HG02840 (cell line): ENCODE measurements around the gene ACOX2.
"Not testable (repeated sequence)": the region's sequence is repeated elsewhere in the genome, so short reads cannot be mapped to it uniquely, and the experiment has no call there.

ENCODE experiments used
- ATAC-seq: cut with Tn5 transposase; IDR thresholded peaks from one replicate; pipeline ENCODE4 v1.9.1; 2021; ENCODE audit warnings: mild to moderate bottlenecking, moderate library complexity, moderate number of reproducible peaks; ENCODE audit not compliant: unreplicated experiment, low FRiP score

ACOX2 gene

DNA sequence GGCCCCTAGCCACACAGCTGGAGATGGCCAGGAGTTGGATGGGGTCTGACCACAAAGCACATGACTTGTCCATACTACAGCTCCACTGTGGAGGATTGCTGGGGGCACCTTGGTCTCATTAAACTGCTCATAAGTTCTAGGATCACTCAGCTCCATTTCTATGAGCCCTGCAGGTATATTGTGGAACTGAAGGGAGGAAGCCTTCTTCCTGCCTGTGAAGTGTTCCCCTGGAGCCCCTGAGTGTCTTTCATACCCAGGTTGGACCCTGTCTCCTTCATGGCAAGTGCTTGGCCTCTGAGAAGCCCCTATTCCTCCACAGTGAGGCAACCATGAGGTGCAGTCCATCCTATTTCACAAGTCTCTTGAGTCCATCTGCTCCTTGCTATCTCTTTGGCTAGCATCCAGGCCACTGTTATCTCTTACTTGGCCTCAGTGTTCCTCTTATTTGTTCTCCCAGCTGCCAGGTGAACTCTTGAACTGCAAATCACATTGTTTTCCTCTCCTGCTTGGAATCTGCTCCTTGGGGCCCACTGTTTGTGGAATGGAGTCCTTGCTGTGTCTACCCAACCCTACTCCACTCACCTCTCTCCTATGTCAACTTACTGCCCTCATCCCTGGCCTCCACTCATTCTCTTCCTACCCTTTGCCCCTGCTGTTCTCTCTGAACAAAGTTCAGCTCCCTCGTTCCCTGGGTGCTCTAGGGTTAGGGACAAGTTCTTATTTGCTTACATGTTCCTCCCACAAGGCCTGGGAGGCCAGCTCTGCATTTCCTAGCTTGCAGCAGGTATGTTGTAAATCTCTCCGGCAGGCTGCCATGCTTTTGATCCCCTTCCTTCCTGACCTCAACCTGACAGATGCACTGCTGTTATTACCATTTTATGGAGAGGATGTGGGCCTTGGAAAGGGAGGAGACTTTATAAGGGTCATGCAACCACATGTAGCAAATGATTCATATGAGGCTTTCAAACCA lies 1.2 kb downstream of the ACOX2 start:
- no peak for ATAC-seq

DNA sequence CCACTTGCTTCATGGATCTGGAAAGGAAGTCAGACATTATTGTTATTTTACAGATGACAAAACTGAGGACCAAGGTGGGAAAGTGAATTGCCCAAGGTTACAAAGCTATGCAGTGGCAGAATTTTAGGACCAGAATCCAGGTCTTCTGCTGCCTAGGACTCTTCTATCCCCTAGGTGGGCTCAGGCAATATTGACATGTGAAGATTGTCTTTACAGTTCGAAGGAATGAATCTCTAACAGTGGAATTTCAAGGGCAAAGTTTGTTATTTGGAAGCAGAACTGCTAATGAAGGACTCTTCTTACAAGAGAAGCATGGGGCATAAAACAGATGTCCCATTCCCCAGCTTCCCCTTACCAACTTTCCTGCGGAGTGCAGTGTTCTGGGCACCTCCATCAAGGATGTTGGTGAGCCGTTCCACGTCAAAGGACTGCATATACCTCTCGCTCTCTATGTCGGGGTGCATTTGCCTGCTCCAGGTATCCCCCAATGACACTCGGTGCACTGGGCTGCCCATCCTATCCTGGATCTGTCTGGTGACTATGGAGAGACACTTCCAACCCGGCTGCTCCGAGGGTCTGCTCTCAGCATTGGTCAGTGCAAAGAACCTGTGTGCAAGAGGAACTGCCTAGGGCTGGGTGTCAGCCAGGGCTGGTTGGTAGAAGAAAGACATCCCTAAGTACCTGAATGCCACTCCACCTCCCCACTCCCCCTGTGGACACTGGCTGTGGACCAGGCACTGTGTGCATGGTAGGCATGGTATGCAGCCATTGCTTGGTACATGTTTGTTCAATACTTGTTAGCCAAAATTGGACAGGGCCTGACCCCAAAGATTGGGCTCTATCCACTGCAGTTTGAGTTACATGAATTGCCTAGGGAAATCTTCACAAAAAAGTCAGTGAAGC lies 2.1 kb downstream of the ACOX2 start:
- no peak for ATAC-seq

DNA sequence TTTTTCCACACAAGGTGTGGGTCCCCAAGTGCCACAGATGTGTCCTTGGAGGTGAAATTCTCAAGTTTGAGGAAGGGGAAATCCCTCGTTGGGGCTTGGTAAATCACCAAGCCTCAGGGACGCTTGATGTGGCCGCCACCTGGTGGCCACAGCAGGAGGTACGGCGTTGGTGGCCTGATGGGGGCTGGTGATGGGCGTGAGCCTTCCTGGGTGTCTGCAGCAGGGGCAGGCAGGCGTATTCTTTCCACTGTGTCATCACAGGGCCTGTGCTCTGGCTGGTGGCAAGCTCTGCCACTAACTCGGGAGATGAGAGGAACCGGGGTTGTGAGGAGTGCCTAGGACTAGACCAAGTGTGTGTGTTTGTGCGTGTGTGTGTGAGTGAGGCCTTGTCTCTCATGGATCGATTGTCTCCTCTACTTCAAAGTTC lies 4.2 kb downstream of the ACOX2 start:
- peak; percentile 81 for ATAC-seq

DNA sequence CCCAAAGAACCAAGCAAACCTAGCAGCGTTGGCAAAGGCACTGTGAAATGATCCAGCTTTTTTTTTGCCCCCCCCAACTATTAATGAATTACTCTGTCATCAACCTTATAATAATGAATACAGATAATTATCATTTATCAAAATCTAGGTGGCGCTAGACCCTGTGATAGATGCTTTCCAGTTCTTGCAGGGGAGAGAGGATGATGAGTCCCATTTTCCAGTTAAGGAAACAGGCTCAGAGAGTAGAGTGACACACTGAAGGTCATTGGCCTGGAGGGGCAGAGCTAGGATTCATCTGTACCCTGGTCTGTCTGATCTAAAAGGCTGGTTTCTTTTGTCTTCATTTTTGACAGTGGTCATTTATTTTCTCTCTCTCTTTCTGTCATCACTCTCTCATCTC lies 5.0 kb downstream of the ACOX2 start:
- ATAC-seq, result no peak

DNA sequence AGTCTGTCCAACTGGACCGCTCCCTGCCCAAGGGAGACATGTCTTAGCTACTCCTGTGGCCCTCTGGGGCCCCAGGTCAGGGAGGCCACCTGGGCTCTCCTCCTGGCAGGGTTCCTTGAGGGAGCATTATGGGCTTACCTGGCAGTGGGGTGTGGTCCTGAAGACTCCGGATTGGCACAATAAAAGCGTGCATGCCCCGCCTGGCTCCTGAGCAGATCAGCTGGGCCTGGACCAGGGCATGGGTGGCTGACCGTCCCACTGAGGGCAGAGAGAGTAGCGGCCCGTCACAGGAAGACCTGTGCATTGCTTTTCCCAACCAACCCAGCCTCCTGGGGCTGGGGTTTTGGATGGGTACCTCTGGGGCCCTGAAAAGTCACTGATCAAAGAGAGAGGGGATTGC lies 5.4 kb downstream of the ACOX2 start:
- no peak for ATAC-seq

DNA sequence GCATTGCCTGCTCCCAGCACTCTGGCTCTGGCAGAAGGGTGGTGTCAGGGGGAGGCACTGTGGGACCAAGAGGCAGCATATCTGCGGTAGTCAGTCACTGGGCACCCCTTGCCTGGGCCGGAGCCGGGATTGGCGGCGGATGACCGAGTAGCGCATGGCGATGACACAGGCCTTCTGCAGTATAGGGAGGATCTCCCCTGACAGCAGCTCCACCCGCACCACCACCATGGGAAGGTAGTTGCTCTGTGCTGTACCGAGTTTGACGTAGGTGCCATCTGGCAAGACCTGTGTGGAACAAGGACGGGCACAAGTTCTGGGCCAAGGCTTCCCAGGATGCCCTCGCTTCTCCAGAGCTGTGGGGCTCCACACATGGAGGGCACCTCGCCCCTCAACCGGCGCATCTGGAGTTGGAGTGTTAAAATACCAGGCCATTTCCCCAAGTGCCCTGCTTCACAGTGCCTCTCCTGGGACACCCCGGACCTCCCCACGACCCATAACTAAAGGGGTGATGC lies 6.6 kb downstream of the ACOX2 start:
- ATAC-seq, result no peak

DNA sequence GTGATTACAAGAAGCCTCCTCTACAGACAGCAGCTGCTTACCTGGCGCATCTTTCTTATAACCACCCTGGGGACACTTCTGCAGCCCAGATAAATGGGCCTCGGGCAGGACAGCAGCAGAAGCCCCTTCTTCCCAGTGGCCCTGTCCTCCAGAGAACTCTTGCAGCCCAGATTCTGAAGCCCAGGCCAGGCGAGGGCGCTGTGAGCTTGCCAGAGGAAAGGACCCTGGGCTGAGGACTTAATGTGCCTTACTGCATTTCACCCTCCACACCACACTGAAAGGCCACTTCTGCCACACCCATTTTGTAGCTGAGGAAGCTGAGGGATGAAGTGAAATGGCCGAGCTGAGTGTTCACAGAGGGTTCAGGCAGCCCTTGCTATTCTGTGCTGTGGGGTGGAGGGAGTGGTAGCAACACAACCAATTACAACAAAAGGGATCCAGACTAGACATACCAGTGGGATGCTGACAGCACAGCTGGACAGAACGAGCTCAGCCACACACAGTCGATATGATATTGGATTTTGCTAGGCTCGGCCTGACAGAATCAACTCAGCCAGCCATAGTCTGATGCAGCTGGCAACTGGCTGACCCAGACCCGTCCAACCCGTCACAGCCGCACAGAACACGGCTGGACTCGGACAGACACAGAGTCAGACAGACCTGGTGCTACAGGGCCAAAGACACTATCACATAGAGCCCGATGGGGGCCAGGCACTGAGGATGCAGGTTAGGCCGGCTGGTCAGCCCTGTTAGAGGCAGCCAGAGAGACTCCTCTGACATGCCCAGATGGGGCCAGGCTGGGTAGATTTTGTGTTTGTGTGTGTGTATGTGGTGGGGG lies 7.3 kb downstream of the ACOX2 start:
- no peak for ATAC-seq

DNA sequence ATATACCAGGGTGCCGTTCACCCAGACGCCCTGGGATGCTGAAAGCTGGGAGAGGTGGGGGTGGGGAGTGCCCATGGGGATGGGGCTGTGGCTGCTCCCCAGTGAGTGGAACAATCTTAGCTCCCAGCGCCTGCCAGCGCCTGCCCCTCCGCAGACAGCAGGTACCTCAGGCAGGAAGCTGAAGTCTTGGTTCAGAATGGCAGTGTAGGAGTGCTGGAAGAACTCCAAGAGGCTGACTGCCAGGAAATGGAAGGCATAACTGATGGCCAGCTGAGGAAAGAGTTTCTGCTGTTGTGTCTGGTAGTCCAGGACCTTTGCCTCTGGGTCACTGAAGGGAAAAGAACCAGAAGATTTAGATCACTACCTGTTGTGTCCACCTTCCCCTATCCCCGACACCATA lies 8.4 kb downstream of the ACOX2 start:
- no peak for ATAC-seq

DNA sequence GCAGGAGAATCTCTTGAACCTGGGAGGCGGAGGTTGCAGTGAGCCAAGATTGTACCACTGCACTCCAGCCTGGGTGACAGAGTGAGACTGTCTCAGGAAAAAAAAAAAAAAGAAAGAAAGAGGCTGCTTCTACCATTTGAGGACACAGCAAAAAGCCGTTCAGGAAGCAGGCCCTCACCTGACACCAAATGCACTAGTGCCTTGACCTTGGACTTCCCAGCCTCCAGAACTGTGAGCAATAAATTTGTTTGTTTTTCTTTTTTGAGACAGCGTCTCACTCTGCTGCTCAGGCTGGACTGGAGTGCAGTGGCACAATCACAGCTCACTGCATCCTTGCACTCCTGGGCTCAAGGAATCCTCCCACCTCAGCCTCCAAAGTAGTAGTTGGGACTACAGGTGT lies 9.6 kb downstream of the ACOX2 start:
- ATAC-seq, result not testable (repeated sequence)

DNA sequence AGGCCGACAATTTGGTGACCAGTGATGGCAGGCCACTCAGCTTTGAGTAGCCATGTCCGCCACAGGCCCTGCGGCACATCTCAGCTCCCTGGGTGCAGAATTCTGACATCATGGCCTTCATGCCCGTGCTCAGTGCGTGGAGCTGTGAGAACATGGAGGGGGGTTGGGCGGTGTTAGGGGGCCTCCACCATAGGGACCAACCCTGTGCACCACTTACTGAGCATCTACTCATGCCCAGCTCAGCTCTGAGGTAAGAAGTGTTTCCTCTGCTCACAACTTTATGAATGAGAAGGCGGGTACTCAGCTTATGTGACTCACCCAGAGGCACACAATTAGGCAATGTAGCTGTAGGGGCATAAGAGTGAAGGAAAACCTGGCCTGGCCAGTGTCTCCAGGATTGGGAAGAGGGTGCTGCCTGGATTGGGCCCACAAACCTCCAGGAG lies 10.5 kb downstream of the ACOX2 start:
- no peak for ATAC-seq

DNA sequence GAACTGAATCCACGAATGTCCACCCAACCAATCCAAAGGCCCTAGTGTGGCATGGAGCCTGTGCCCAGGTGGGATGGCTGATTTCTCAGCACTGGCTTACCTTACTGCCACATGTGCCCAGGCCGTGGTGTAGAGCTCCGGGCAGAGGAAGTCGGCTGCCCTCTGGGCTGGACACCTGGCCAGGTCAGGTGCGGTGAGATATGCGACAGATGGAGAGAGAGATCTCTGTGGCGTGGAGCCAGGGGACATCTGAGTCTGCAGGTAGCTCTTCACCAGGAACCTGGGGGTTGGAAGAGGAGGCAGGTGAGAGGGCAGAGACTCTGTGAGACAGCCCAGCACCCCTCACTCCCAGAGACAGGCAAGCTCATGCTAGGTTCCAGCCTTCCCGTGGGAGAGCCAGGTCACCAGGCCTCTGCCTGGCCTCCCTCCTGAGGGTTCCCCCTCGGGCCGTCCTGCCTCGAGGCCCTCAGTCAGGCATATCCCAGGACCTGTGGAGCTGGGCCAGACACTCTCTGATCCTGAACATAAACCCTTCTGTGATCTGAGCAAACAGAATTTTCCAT lies 12.6 kb downstream of the ACOX2 start:
- ATAC-seq, result no peak

DNA sequence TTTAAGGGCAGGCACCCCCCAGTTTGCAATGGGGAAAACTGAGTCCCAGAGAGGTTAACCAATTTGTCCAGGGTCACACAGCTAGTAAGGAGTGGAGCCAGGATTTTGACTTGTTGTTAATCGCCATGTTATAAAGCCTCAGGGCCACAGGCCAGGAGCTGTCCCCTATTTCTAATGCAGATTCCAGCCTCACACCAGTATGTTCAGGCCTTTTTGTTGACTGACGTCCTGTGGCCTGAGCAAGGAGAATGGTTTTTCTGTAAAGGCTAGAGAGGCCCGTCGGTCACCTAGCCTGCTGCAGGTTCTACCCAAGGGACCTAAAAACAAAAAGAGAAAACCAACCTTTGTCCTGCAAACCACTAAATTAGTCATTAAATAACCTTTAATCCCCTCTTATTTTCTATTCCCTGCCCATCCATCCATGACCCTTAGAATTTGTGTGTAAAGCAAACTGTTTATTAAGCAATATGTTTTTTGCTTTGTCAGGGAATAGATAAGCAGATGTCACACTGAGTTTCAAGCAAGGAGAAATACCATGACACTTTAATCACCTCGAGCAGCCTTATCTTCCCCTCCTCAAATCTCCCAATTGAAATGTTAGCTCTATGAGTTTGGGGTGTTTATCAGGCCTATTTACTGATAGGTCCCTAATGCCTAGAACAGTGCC lies 14.1 kb downstream of the ACOX2 start:
- ATAC-seq, result no peak

DNA sequence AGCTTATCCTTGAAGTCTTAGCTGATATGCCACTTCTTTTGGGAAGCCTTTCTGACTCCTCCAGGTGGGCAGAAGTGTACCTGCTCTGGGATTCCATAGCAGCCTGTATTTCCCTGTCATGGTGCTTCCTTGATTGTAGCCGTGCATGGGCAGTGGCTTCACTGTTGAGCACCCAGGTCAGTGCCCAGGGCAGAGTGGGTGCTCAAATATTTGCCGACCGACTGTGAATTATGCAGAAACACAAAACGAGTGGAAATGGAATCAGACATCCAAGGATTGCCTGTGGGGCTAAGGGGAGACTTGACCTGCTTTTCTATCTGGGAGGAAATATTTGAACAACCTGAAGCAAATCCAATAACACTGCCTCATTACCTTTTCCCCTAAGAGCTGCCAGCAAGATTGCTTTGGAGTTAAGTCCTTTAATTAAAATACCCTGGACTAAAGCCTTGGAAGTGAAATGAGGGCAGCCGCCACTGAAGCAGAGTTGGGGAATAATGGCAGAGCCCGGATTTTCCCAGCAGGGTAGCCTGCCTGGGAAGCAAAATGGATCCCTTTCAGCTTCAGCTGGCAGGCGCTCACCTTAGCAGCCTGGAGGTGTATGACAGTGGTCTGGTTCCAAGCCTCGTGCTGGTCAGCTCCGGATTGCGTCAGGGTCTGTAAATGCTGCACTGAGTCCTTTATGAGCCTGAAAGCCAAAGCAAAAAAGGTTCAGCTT lies 14.9 kb downstream of the ACOX2 start:
- no peak for ATAC-seq

DNA sequence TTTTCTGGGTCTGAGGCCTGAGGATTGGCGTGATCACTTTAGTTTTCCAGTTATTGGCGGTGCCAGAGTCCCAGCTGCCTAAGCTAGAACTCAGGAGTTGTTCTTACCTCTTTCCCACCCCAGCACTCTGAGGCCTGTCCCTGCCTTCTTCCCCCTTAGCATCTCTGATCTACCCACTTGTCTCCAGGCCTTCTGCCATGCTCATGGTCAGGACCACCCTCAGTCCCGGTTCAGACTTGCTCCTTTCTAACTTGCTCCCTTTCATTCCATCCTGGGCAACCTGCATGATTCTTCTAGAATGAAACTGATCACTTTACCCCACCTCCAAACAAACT lies 15.7 kb downstream of the ACOX2 start:
- no peak for ATAC-seq

DNA sequence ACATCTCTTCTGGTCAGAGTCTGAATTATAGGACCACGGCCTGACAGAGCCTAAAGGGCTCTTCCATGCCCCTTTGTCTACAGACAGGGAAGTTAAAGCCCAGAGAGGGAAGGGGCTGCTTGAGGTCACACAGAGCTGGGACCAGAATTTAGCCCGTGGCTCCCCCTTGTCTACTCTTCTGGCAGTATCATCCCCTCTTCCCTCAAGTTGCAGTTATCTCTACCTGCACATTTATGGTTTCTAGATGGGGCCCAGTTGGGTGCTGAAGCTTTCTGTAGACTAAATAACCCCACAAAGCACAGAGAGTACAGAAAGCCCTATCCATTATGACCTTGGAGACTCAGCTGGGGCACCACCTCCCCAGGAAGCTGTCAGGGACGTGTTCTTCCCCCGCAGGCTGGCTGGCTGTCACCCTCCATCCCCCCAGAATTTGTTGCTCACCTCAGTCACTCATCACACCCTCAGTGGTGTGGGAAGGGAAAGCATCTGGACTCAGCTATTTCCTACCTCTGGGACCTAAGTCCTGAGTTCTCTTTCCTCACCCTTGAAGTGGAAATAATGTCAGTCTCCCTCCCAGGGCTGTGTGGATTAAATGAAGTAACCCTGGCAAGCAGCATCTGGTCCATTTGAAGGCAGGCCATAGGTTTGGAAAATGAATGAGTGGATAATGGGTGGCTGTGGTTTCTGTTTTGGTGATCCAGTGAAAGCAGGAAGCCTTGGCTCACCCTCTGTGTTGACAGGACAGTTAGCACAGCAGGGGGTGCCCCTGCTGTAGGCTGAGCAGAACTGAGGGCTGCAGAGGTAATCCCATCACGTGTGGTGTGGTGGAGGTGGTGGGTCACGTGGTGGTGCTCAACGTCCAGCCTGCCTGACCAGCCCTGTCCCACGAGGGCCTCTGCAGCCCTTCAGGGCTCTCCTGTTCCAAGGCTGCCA lies 16.3 kb downstream of the ACOX2 start:
- no peak for ATAC-seq

DNA sequence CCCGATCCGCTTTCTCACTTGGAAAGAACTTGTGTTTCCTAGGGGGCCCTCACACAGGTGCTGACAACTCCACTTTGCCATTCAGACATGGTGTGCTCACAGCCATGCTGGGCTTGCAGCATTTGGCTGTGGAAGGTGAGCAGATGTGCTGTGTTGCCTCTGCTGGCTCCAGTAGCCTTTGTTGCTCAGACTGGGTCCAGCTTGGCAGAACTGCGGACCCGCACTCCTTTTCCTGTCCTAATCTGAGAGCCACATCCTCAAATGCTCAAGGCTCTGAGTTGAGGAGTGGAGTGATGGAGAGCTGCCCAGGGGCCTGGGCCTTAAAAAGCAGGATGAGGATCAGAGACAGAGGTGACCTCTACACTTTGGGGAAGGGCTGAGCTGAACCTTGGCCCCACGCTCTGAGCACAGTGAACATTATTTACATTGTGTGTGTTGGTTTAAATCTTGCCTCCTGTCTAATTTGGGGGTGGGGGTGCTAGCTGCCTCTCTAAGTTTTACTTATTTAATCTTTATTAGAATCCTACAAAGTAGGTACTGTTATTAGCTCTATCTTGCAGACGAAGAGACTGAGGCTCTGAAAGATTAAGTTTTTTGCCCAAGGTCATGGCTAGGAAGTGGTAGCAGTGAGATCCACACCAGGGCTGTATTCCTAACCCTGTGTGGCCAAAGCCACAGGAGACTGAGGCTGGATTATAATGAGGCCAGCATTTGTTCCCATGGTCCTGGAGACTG lies 17.2 kb downstream of the ACOX2 start:
- ATAC-seq, result no peak

DNA sequence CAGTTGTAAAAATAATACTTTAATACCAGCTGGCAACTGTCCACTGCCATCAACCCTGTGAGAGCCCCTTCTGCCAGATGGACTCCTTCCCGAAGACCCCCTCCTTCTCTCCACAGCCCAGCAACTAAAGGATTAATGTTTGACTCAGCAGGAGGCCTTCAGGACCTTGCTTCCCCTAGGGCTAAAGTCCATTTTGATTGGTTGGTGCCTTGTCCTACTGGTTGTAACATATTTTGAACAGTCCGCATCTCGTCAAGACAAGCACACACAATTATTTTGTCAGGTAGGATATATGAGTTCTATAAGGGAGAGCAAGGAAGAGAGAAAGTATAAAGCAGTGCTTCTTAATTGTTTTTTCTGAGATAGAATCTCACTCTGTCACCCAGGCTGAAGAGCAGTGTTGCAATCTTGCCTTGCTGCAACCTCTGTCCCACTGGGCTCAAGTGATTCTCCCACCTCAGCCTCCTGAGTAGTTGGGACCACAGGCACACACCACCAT lies 18.6 kb downstream of the ACOX2 start:
- no peak for ATAC-seq
